ENCODE data around the gene COL13A1. TPM values are rescaled to one million over a fixed set of nuclear protein-coding genes. Genes with fewer than 3 reads are reported as not detected.

COL13A1 gene
- total and polyA plus RNA-seq, 2 of the 8 experiments (the other 6 are each of a cell fraction or from before 2014, with no cell fraction given): 2.6 to 5.2 TPM

GRCh38 chr10:69902835-69903535 lies 101.3 kb downstream of the COL13A1 start (continued):
- TF ChIP-seq ATF3 (IDR thresholded peaks at IDR 0.05; ENCODE audit: insufficient read depth, low read depth, low read length) (no peak), SIRT6 (IDR thresholded peaks at IDR 0.05; ENCODE audit: low read length) (no peak)

All from H1 (cell line).